COLO668 (cell line): ENCODE results near the gene AGXT.

ENCODE experiments used
- DNase-seq: peaks from one replicate; lab custom pipeline; 2025; ENCODE audit not compliant: unreplicated experiment; lab: John Stamatoyannopoulos, UW

The AGXT gene

DNA sequence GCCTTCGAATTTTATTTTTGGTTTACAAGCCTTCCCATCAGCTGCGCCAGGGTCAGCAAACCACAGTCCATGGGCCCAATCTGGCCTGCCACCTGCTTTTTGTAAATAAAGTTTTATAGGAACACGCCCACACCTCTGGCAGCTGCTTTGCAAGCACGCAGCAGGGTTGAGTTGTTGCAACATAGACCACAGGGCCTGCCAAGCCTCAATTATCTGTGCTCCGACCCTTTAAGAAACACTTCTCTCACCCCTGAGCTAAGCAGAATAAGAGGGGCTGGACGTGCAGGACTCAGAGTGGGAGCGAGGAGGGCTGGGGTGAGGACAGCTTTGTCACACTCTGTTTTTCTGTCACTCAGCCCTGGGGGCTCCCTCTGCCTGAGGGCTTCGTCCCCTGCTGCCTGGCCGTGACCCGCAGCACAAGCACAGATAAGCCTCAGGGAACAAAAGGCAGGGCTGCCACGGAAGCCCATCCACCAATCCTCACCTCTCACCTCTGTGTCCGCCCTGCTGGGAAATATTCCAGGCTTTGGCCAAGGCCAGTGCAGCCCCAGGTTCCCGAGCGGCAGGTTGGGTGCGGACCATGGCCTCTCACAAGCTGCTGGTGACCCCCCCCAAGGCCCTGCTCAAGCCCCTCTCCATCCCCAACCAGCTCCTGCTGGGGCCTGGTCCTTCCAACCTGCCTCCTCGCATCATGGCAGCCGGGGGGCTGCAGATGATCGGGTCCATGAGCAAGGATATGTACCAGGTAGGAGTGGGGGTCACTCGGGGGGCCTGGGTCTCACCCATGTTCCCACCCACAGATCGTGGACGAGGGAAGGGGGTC lies at the start of gene AGXT:
Gene AGXT (plus strand): TSS at position 539 of the 823 bp plus-strand sequence. CDS start 42 bp downstream, at position 581.
- DNase-seq, result peak; percentile 42

DNA sequence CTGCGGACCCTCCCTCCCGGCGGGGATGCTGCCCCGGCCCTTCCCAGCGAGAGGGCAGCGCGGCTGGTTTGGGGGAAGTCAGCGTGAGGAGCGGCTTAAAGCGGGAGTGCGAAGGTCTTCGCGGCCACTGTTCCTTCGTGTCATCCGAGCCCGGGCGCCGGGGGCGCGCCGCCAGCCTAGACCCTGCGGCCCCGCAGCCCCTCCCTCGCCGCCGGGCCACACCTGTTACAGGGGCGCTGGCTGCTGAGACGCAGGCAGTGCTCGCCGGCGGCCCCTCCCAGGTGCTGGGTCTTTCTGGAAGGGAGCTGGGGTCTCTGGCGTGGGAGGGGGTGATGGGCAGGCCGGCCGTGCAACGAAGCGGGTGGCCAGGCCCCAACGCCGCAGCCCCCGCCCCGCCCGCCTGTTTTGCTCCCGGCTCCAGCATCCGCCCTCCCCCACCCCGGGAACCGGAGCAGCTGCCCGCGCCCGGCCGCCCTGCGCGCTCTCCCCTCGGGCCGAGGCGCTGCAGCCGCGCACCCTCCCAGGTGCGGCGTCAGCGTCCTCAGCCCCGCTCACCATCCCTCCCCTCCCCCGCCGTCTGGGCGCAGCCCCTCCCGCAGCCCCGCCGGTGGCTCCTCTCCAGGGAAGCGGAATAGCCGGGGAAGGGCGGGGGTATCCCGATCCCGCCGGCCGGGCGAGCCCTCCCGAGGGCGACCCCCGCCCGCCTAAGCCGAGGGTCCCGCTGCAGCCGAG lies 49.3 kb upstream of the AGXT start:
- peak; percentile 83 for DNase-seq

DNA sequence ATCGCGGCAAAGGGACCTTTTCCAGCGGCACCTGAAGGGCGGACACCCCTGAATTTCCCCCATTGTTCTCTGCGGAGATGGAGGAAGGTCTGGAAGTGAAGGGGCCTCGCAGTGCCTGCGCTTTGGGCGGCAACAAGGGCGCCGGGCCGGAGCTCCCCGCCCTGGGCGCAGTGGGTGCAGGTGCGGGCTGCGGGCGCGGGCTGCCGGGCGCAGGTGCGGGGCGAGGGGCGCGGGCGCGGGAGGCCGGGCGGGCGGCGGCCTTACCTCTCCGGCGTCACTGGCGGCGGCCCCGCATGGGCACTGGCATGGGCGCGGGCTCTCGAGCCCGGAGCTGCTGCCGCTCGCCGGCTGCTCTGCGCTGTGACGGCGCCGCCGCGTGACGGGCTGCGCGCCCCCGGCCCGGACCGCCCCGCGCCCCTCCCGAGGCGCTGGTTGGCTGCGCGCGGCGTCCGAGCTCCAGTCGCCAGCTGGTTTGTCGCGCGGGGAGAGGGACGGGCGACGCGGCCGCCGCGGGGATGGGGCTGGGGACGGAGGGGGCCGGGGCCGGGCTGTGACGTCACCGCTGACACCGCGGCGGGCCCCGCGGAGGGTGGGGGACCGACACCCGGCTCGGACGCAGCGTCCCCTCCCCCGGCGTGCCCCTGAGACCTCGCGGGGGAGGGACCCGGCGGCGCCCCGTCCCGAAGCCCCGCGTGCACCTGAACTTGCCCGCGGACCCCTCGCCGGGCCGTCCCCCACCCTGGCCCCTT lies 48.6 kb upstream of the AGXT start, which contains the start of gene KIF1A:
Gene KIF1A (minus strand): TSS at position 362 of the 749 bp plus-strand sequence. CDS start 22,467 bp downstream, outside the sequence.
- peak; percentile 97 for DNase-seq

DNA sequence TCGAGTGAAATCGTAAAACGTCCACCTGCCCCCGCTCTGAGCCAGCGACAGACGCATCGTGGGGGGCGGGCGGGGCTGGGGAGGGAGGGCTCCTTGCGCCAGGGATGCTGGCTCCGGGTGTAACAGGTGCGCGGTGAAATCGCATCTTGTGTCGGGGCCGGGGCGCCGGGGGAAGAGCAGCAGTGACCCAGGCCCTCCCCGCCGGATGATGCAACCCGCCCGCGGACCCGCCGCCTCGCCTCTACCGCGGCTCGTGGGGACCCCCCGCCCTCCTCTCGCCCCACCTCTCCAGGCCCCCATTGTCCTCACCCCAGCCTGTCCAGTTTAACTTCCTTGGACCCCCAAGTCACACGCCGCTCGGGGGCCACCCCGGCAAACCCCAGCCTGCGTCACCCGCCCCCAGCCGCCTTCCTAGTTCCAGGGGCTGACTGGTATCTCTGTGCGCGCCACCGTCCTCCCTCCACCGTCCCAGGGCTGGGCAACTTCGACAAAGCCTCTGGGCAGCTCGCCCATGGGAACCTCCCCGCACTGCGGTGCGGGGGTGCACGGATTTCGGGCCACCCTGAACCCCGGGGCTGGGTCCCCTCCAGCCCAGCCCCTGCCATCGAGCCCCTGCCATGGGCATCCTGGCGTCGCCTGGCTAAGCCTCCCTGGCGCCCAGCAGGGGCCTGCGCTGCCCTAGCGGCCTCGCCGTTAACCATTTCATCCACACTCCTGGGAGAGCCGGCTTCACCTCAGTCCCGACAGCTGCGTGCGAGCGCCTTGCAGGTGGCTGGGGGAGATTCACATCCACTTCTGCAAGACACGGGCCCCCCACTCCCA lies 47.8 kb upstream of the AGXT start:
- peak; percentile 87 for DNase-seq

DNA sequence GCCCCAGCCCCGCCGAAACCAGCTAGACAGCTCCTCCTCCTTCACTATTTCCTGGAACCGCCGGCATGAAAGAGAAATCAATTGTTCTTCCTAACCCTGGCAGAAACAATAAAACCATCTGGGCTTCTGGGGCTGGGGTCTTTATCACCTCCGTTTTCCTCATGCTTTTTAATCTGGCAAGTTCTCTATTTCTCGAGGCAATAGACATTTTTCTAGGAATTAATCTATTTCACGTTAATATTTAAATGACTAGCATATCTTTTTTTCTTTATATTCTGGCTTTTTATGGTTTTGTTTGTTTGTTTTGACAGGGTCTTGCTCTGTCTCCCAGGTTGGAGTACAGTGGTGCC lies 47.2 kb upstream of the AGXT start:
- DNase-seq, result no peak

DNA sequence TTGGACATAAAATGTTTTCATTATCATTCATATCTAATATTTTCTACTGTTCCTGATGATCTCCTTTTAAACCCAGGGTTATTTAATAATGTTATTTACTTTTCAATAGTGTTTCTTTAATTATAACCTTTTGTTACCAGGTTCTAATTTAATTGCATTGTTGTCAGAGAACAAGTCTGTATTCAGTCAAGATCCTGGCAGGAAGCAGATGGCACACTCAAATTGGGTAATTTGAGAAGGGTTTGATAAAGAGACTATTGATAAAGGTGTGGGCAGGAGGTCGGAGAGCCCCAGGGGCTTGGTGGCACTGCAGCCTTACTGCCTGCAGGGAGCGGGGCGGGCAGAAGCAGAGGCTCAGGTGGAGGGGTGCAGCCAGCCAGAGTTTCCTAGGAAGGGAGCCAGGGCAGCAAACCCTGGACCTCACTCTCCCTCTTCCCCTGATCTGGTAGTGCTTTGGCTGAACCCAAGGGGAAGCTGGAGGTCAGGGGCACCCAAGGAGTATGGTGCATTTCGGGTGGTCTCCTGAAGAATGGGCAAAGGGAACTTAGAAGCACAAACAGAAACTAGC lies 46.3 kb upstream of the AGXT start:
- DNase-seq, result peak; percentile 78

DNA sequence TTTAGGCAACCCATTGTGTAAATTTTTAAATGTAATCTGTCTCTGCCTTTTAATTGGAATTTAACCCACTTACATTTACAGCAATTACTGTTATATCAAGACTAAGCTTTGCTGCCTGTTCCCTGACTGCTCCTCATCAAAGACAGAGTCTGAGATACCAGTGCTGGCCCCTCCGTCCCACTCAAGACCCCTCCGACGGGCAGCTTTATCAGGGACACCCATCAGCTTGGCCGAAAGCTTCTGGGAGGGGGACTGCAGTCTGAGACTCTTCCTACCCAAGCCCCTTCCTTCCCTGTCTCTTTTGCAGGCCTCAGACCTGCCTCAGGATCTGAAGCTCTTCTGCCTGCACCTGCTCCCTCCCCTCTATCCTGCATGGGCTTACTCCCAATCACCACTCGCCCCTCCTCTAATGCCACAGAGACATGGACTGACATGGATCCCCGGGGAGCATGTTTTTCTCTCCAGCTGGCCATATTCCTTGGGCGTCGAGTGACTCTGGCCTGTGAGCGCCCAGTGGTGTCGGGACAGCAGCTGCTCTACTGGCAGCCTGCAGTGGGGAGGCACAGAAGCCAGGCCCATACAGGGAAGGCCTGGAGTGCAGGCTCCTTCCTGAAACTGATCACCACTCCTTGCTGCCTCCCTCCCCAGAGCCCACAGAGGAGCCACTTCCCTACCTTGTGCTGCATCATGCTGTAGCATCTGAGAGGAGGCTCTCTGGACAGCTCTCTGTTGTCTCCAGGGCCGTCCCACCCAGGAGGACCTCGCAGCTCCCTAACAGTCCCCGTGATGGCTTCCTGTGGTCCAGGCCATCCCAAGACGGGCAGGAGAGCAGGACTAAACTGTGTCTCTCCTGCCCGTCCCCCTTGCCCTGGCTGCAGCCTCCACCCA lies 44.9 kb upstream of the AGXT start:
- no peak for DNase-seq

DNA sequence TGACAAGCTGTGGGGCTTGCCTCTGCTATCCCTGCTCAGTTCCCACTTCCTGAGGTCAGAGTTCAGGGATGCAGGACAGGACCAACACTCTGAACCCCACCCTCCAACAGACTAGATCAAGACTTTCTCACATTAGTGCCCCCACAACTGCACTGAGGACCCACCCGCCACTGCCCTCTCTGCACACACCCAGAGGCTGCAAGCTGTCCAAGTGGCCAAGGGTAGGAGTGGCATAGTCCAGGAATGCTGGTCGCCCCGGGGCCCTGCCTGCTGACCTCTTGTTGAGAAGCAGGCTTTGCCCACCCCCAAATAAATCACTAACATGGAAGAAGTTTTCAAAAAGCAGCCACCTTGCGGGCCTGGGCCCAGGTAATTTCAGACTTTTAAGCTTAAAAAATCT lies 43.1 kb upstream of the AGXT start:
- no peak for DNase-seq

DNA sequence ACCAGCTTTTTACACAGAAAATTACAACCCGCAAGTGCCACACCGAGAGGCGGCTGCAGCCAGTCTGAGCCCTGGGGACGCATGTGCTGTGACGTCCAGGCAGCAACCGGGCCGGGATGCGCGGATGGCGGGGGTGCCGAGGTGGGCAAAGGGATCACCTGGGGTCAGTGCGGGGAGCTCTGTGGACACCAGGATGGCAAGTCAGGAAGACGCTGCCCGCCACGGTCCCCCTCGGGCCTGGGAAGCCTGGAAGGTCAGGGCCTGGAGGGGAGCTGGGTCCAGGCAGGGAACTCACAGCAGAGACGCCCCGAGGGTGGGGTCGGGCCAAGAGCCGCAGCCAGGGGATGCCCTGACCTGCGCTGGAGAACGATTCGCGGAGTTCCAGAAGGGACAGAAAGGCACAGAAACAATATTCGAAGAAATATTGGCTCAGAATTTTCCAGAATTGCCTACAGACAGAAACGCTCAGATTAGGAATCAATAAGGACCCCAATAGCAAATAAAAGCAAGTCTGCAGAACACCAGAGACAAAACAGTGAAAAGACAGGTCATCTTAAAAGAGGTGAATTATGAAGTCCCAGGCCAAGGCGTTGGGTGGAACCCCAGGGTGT lies 36.9 kb upstream of the AGXT start:
- peak; percentile 20 for DNase-seq

DNA sequence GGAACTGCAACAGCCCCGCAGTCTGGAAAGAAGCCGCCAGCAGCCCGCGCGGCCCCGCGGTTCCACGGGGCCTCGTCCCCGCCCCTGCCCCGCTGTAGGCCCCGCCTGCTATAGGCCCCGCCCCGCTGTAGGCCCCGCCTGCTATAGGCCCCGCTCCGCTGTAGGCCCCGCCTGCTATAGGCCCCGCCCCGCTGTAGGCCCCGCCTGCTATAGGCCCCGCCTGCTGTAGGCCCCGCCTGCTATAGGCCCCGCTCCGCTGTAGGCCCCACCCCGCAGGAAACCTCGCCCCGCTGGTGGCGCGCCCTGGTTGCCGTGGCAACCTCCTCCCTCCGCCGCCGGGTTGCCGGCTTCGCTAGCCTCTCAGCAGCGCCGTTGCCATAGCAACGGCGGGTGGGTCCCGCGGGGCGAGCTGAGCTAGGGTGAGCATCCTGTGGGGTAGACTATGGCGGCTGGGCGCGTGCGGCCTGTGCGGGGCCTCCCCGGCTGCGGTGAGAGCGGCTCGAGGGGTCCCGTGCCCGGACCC lies 36.4 kb upstream of the AGXT start:
- DNase-seq, result peak; percentile 98

DNA sequence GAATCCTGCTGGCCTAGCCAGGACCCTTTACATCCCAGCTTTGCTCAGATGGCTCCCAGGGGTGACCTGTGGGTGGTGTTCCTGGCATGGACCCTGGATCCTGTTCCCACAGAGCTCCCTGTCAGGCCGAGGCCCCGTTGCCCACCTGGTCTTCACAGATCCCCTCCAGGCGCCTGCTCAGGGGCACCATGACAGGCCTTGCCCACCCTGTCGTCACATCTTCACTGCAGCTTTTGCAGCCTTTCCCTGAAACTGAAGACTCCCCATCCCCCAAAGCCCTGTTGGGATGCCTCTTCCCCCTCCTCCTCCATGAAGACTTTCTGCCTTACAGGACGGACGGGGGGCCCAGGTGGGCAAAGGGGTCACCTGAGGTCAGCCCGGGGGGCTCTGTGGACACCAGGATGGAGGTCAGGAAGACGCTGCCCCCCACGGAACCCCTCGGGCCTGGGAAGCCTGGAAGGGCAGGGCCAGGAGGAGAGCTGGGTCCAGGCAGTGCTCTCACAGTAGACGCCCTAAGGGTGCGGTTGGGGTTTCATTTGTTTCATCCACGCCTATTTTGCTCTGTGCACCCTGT lies 35.6 kb upstream of the AGXT start:
- no peak for DNase-seq

DNA sequence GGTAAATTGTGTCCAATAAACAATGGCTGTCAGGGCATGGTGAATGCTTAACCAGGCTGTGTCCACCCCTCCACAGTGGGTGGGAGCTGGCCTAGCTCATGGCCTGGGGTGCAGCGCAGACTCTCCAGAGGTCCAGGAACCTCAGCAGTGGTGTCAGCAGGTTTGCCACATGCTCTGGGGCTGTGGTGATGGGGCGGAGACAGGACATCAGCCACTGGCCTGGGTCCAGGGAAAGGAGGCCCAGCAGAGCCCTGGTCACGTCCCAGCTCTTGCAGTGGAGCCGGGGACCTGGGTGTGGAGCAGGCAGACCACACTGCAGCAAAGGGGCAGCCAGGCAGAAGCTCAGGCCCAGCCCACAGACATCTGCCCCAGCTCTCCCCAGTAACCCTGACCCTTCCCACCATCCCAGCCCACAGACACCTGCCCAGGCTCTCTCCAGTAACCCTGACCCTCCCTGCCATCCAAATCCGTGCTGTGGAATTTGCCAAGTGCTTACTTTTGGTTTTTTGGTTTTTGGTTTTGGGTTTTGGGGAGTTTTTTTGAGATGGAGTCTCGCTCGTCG lies 34.8 kb upstream of the AGXT start:
- DNase-seq, result no peak

DNA sequence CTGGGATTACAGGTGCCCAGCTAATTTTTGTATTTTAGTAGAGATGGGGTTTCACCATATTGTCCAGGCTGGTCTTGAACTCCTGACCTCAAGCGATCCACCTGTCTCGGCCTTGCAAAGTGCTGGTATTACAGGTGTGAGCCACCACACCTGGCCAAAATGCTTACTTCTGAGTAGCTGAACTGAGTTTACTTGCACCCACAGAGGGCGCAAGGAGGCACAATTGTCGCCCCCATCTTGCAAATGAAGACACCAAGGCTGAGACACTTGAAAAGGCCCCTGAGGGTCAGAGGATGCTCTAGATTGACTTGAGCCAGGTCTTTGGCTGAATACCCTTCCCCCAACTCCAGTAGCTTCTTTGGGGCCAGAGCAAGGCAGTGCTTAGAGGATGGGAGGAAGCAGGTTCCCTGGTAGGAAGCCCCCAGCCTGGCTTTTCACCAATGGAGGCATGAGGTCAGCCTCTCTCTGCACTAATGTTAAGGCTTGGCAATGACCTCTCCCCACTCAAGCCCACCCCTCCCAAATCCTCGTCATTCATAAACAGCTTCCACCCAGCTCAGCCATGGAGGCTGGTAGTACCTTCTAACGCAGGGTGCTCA lies 34.1 kb upstream of the AGXT start:
- no peak for DNase-seq

DNA sequence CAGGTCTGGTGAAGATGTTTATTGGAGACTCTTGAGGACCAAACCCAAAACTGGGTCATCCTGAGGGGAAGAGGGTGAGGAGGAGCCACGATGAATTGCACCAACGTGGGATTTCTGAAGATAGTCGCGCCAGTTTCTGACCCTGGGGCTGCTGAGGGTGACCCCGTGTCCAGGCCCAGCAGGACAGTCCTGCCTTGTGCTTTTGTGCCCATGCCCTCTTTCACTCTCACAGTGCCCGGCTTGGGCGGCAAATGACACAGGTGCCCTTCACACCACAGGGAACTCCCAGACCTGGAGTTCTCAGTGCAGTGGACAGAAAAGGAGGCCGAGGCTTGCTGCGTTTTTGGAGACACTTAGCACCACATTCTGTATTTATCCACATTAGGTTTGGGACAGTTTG lies 33.1 kb upstream of the AGXT start:
- no peak for DNase-seq

DNA sequence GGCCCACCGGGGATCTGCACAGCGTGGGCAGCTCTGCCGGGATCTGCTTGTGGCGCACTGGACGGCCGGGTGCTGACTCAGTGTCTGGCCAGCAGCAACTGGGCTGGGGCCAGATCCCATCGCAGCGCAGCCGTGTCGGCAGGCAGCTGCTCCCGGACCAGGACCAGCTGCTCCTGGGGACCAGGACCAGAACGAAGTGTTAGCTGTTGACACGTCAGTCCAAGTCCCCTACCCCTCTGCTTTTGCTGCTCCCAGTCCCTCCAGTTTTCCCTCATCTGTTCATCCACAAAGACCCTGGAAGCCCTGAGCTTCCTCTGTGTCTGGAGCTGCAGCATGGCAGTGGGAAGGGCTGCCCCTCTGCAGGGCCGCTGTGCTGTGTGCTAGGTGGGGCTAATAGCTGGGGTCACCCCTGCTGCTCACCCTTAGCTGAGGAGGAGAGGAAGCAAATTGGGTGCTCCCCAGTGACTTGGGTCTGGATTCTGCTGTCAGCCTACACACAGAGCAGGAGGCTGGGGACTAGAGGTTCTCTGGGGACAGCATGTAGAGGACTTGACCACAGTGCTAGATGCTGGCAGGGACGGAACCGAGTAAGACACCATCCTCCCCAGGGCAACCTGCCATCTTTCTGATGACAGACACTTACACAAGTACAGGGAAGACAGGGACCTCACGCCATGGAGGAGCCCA lies 31.7 kb upstream of the AGXT start:
- peak; percentile 19 for DNase-seq

DNA sequence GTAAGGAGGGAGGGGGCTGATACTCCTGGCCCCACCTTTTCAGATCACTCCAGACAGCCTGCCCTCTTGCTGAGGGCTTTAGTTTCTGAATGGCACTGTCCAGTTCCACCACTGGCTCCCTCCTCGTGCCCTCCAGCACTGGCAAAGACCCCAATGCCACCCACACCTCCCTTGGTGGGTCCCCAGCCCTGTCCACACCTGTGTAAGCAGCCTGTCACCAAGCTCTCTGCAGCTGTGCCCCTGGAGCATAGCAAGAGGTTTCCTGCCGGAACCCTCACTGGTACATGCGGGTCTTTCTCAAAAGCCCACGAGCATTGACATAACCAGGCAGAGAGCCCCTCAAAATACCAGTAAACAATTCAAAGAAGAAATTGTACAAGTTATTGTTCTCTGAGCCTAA lies 31.0 kb upstream of the AGXT start:
- DNase-seq, result no peak
